Skeletal muscle cell (primary cell): ENCODE data around the gene PLA2G6.

Experiments
- DNase-seq: peaks from one replicate; pipeline ENCODE4 v3.0.0-alpha.2; 2010; ENCODE audit warnings: low read depth
- H3K4me3 ChIP-seq: 2 replicates; pipeline ENCODE4 v1.5.1; 2011; ENCODE audit warnings: low read depth, mild to moderate bottlenecking, control low read depth, low read length, moderate library complexity

Gene PLA2G6

DNA sequence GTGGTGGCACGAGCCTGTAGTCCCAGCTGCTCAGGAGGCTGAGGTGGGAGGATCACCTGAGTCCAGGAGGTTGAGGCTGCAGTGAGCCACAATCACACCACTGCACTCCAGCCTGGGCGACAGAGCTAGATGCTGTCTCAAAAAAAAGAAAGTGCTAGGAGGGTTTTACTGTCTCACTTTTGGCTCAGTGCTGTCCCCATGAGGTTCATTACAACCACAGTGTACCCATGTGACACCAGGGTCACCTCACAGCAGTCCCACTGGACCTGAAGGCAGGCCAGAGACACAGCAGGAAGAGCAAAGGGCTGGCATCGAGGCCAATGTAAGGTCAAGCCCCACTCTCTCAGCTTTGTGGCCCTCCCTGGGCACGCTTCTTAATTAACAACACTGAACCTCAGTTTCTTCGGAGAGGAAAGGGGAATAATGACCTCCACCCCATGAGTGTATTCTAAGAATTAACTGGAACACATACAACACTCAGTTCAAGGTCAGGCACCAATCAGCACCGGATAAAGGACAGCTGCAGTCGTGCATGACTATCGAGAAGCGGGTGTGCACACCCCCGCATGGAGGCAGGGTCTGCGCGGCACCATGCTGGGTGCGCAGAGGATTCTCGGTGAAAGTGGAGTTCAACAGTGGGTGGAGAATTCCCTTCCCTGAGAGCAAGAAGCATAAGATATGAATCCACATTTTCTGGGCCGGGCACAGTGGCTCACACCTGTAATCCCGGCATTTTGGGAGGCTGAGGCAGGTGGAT lies 40.2 kb downstream of the PLA2G6 start:
- no peak for DNase-seq
- H3K4me3 ChIP-seq: no peak overlapping the region

DNA sequence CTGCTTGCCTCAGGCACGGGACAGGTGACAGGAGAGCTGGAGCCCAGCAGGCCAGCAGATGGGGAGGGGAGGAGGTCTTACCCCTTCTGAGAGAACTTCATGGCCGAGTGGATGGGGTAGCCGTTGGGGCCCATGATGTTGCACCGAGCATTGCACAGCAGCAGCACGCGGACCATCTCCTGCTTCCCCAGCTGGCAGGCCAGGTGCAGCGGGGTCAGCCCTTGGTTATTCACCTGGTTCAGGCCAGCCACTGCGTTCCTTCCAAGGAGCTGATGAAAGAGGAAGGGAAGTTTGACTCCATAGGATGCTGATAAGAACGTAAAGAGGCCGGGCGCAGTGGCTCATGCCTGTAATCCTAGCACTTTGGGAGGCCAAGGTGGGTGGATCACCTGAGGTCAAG lies 41.7 kb downstream of the PLA2G6 start:
- DNase-seq: no peak
- H3K4me3 ChIP-seq: no peak overlapping the region

DNA sequence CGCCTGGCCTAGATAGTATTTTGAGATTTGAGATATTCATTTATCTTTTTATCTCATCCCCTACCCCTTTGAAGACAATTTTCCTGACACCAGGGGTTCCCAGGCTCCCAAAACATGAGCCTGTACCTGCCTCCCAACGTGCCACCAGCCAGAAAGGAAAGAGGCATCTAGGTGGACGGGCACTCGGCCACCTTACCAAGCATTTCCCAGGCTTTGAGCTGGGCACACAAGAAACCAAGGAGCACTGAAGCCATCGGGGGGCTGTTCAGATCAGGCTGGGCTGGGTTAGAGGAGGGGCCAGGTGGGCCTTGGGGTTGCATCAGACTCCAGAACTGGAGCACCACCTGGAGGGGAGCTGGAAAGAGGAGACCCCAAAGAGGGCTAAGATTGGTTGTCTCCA lies 42.7 kb downstream of the PLA2G6 start:
- no peak for DNase-seq
- H3K4me3 ChIP-seq: no peak overlapping the region

DNA sequence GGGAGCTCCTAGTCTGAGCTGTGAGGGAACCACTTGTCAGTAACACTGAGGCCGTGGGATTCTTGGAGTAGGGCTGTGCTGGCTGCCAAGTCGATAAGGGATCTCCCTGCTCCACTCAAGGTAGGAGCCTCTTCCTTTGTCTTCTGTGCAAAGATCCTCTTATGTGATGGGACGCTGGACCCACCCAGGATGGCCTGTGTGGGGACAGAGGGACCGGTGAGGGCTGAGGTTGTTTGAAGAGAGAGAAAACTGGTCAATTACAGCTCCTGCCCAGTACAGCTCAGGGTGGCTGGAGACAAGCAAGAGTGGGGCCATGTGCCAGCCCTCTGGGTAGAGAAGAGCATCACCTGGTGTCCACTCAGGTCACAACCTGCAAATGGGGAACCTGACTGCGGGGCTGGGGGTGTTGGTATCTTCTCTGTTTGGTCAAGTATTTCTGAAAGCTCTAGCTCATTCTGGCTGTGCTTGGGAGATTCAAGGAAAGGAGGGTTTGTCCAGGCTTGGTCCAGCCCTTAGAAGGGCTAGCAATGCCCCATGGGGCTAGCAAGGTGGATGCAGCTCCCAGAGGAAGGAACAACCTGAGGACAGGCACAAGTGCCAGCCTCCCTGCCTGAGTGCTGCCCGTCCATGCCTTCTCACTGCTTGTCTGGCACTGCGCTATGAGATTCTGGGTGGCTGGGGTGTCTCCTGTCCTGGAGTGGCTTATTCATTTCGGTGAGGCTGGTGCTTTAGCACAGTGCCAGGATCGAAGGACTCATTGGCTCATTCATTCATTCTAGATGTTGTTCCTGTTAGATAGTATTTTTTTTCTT lies 43.5 kb downstream of the PLA2G6 start:
- no peak for DNase-seq
- H3K4me3 ChIP-seq: no peak overlapping the region

DNA sequence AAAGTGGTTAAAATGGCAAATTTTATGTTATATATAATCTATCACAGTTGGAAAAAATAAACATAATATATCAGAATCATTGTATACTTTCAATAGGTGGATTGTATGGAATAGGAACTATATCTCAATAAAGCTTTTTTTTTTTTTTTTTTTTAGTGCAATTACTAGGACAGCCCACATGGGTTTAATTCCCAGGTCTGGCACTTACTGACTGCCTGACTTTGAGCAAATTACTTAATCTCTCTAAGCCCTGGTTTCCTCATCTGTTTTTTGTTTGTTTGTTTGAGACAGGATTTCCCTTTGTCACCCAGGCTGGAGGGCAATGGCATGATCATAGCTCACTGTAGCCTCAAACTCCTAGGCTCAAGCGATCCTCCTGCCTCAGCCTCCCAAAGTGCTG lies 45.0 kb downstream of the PLA2G6 start:
- DNase-seq: no peak
- H3K4me3 ChIP-seq: no peak overlapping the region

- peak; percentile 47 for DNase-seq
- H3K4me3 ChIP-seq: no peak overlapping the region
Observed at GRCh38 chr22:38135133-38135706, 46.4 kb downstream of the PLA2G6 start.

DNA sequence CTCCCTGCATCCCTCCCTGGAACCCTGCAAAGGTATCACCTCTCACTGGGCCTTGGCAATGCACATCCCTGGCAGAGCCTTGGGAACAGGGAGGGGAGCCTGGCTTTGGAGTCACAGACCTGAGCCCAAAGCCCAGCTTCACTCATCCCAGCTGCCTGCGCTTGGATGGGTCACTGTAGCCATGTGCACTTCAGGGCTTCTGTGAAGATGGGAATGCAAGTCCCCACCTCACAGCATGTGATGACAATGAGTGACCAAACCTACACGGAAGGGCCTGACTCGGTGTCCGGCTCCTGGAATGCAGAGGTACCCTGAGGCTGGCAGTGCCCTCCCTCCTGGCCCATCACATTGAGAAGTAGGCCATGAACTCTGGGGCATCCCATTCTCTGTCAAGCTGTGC lies 48.3 kb downstream of the PLA2G6 start:
- no peak for DNase-seq
- no peak overlapping the region for H3K4me3 ChIP-seq

- no peak for DNase-seq
- no peak overlapping the region for H3K4me3 ChIP-seq
Observed at GRCh38 chr22:38132794-38133193, 48.8 kb downstream of the PLA2G6 start.

GRCh38 chr22:38132136-38132535 lies 49.5 kb downstream of the PLA2G6 start:
- no peak overlapping the region for H3K4me3 ChIP-seq
- no peak for DNase-seq

DNA sequence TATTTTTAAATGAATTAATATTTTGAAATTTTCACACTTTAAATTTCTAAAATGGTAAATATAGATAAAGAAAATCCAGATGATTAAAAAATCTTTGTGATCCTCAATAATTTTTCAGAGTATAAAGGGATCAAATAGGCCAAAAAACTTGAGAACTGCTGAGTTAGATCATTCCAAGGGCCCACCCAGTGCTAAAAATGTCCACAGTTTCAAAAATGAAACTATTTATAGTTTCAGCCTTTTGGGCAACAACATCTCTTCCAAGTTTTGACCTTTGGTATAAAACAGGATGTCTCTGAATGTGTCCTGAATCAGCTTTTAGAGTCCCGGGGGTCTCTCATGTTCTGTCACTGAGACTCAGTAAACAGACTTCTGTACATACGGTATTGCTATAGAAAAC lies 50.2 kb downstream of the PLA2G6 start:
- H3K4me3 ChIP-seq: no peak overlapping the region
- no peak for DNase-seq

GRCh38 chr22:38129856-38130255 lies 51.8 kb downstream of the PLA2G6 start:
- no peak overlapping the region for H3K4me3 ChIP-seq
- no peak for DNase-seq

DNA sequence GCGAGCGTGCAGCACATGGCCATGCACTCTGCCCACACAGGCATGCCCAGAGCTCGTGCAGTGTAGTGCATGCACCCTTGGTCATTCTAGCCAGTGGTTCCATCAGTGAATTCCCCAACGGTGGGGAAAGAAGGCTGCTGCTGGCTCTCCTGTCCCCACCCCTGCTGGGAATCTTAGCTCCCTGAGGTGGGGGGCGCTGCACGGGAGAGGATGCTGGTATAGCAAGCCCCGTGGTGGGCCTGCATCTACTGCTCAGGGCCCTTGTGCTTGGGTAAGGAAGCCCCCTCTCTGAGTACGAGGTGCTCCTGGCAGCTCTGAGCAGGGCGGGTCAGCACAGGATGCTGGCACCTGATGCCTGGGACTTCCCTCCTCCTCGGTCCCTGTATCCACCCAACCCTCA lies 52.6 kb downstream of the PLA2G6 start:
- DNase-seq: no peak
- H3K4me3 ChIP-seq: no peak overlapping the region

DNA sequence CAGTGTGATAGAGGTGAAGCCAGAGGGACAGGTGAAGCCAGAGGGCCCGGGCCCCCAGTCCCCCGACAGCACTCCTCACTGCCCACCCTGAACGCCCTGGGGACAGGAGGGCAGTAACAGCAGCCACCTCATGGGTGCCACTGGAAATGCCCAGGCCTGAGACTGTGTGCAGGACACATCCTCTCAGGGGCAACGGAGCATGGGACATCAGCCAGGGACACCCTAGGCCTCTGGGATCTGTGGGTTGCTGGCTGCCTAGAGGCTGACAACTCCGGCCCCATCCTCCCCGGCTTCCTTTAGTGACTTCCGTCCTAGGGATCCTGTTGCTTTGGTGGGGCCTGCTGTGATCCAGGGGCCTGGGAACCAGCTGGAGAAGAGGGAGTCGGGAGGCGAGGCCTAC lies 53.8 kb downstream of the PLA2G6 start:
- DNase-seq: no peak
- no peak overlapping the region for H3K4me3 ChIP-seq

DNA sequence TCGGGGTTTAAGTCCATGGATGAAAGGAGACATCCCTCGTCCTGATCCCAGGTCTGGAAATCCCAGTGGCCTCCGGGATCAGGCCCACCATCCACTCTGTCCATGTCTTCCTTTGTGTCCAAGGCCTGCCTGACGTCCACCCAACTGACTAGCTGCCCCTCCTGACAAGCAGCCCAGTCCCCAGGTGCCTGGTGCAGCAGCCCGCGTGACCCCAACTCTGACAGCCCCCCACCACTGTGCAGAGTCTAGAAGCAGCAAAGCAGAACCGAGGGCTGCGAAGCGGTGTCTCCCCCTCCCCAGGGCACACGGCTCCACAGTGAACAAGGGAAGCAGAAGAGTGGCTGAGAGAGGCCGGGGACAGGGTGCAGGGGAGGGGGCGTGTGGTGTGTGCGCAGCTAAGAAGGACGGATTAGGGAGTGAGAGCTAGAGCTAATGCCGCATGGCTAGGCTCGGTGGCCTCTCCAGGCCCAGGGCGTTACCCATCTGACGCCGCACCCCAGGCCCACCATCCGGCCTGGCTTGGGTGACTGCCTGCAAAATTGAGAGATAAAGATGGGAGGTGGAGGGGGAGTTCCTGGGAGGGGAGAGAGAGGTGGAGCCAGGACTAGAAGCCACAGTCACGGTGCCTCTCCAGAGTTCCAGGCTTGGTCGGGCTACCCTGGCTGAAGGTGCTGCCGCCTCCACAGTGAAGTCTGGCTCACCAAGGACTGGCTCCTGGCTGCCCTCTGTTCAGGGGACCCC lies 54.5 kb downstream of the PLA2G6 start:
- no peak for DNase-seq
- no peak overlapping the region for H3K4me3 ChIP-seq

DNA sequence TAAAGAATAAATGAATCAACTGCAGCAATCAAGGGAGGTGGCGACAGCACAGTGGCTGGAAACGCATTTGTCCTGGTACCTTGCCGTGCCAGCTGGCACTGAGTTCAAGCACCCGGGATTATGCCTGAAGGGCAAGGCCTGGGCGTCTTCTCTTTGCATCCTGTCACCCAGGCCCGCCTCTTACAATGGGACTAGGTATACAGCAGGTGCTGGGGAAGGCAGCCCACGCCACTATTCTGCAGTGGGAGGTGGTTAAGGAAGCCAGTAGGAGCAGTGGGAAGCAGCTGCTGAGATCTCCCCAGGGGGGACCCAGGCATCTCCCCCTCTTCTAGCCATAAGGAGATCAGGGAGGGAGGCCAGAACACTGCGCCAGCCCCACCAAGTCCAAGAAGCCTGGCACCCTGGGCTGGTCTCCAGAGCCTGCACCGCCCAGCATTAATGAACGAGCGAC lies 55.9 kb downstream of the PLA2G6 start:
- no peak for DNase-seq
- H3K4me3 ChIP-seq: no peak overlapping the region

DNA sequence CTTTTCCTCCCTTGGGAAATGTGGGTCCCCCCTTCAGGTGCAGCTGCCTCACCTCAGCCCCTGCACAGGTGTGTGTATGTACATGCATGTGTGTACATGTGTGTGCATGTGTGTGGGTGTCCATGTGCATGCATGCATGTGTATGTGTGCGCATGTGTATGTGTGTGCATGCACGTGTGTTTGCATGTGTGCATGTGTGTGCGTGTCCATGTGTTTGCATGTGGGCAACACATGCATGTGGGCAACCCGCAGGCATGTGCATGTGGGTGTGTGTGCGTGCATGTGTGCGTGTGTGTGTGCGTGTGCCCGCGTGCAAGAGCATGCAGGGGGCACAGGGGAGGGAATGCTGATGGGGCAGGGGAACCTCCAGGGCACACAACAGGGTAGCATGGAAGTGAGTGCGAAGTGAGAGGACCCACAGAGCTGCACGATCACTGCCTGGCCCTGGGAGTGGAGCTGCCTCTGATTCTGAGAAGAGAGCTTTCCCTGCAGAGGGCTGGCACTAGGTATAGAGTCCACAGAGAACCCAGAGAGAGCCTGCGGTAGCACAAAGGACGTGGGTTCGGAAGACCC lies 56.5 kb downstream of the PLA2G6 start:
- H3K4me3 ChIP-seq: no peak overlapping the region
- DNase-seq: no peak

GRCh38 chr22:38124236-38124974 lies 57.2 kb downstream of the PLA2G6 start:
- DNase-seq: no peak
- no peak overlapping the region for H3K4me3 ChIP-seq

- DNase-seq: no peak
Observed at GRCh38 chr22:38122616-38123015, 59.0 kb downstream of the PLA2G6 start.

More at GRCh38 chr22:38122616-38123015, 59.0 kb downstream of the PLA2G6 start:
- no peak overlapping the region for H3K4me3 ChIP-seq
